ENCODE results near the gene MED27.

GRCh38 chr9:131834721-131835120, 244.9 kb downstream of the MED27 start:
- no peak for TF ChIP-seq CHD1 (IDR thresholded peaks at IDR 0.05; ENCODE audit: low read depth, low read length)
- TF ChIP-seq RFX5 (IDR thresholded peaks at IDR 0.05; ENCODE audit: borderline replicate concordance, low read depth, low read length) = no peak
- TF ChIP-seq POLR2A (IDR thresholded peaks at IDR 0.05; ENCODE audit: control extremely low read depth in 1 of 2, low read depth in 2 of 2, low read length in 2 of 2) = no peak
- no peak for TF ChIP-seq SP1 (IDR thresholded peaks at IDR 0.05; ENCODE audit: low read depth, low read length)
- TF ChIP-seq HDAC2 (IDR thresholded peaks at IDR 0.05; ENCODE audit: borderline replicate concordance in 1 of 2, low read depth in 2 of 2, low read length in 2 of 2) = no peak
- TF ChIP-seq POLR2AphosphoS5 (IDR thresholded peaks at IDR 0.05; ENCODE audit: low read depth, low read length) = no peak
- no peak for TF ChIP-seq CHD2 (IDR thresholded peaks at IDR 0.05; ENCODE audit: low read length)
- TF ChIP-seq, protein P1, sequence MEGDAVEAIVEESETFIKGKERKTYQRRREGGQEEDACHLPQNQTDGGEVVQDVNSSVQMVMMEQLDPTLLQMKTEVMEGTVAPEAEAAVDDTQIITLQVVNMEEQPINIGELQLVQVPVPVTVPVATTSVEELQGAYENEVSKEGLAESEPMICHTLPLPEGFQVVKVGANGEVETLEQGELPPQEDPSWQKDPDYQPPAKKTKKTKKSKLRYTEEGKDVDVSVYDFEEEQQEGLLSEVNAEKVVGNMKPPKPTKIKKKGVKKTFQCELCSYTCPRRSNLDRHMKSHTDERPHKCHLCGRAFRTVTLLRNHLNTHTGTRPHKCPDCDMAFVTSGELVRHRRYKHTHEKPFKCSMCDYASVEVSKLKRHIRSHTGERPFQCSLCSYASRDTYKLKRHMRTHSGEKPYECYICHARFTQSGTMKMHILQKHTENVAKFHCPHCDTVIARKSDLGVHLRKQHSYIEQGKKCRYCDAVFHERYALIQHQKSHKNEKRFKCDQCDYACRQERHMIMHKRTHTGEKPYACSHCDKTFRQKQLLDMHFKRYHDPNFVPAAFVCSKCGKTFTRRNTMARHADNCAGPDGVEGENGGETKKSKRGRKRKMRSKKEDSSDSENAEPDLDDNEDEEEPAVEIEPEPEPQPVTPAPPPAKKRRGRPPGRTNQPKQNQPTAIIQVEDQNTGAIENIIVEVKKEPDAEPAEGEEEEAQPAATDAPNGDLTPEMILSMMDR (IDR thresholded peaks at IDR 0.05; ENCODE audit: control extremely low read depth in 1 of 3, insufficient read depth in 1 of 3, low read depth in 1 of 3, low read length in 3 of 3) = no peak
